ENCODE results near the gene SHROOM1. TPM values are rescaled to one million over a fixed set of nuclear protein-coding genes. Genes with fewer than 3 reads are reported as not detected.

The SHROOM1 gene
- total RNA-seq, 2 experiments from 2014 or later = 0.60 to 2.4 TPM

GRCh38 chr5:132790201-132790865, 40.1 kb downstream of the SHROOM1 start:
- H3K4me3 ChIP-seq (ENCODE audit: low read depth, low read length, poor library complexity, severe bottlenecking) = no peak overlapping the region
- TF ChIP-seq CTCF (conservative IDR thresholded peaks at IDR 0.05; ENCODE audit: low read length) (no peak), EZH2phosphoT487 (IDR thresholded peaks at IDR 0.05; ENCODE audit: borderline replicate concordance, low read depth, low read length) (no peak)
- CTCF ChIA-PET (ENCODE audit: unreplicated experiment) = interaction anchor here (0.6 kb wide), 1 partner anchor 435 kb away, joined by 3 read pairs; no protein-coding TSS in a partner anchor
- H3K36me3 ChIP-seq (ENCODE audit: insufficient read depth, low read length) = no peaks in the 10 kb centered on the region
- DNase-seq (ENCODE audit: low spot score) = no peak
- H2AFZ ChIP-seq (ENCODE audit: low read length) = no peak overlapping the region
- H3K4me2 ChIP-seq (ENCODE audit: low read length) = no peak overlapping the region
- H3K27ac ChIP-seq (ENCODE audit: low read depth, low read length, poor library complexity, severe bottlenecking) = no peak overlapping the region
- POLR2A ChIA-PET = interaction anchor here (0.6 to 1.0 kb wide), 3 partner anchors 9 to 253 kb away, joined by 3 to 6 read pairs (median 3); no protein-coding TSS in a partner anchor
- no peaks in the 10 kb centered on the region for H4K20me1 ChIP-seq (ENCODE audit: insufficient read depth, low read length)
- no peaks in the 10 kb centered on the region for H3K79me2 ChIP-seq (ENCODE audit: insufficient read depth, low read depth, low read length)
- H3K4me1 ChIP-seq (ENCODE audit: insufficient read depth, low read length, poor library complexity, severe bottlenecking) = no peaks in the 10 kb centered on the region
- no peaks in the 10 kb centered on the region for H3K9me3 ChIP-seq (ENCODE audit: low read length)
- BruUV-seq (replicated peaks) = no TSS peak
- intact Hi-C loops (cut with micrococcal nuclease; ENCODE audit: unreplicated experiment) = no loop called here
- no peaks in the 10 kb centered on the region for H3K9me2 ChIP-seq (ENCODE audit: insufficient read depth, low read length)

GRCh38 chr5:132788990-132789886, 41.2 kb downstream of the SHROOM1 start:
- ChIA-PET CTCF (ENCODE audit: unreplicated experiment) (no interaction called here), POLR2A (no interaction called here)
- no peak for DNase-seq (ENCODE audit: low spot score)
- intact Hi-C loops (cut with micrococcal nuclease; ENCODE audit: unreplicated experiment) = no loop called here
- Histone ChIP-seq H3K4me1 (ENCODE audit: insufficient read depth, low read length, poor library complexity, severe bottlenecking) (no peaks in the 10 kb centered on the region), H3K27ac (ENCODE audit: low read depth, low read length, poor library complexity, severe bottlenecking) (no peak overlapping the region), H3K4me3 (ENCODE audit: low read depth, low read length, poor library complexity, severe bottlenecking) (no peak overlapping the region), H3K36me3 (ENCODE audit: insufficient read depth, low read length) (no peaks in the 10 kb centered on the region), H4K20me1 (ENCODE audit: insufficient read depth, low read length) (no peaks in the 10 kb centered on the region), H3K9me3 (ENCODE audit: low read length) (no peaks in the 10 kb centered on the region), H3K4me2 (ENCODE audit: low read length) (no peak overlapping the region), H3K9me2 (ENCODE audit: insufficient read depth, low read length) (no peaks in the 10 kb centered on the region), H2AFZ (ENCODE audit: low read length) (no peak overlapping the region), H3K79me2 (ENCODE audit: insufficient read depth, low read depth, low read length) (no peaks in the 10 kb centered on the region)
- no TSS peak for BruUV-seq (replicated peaks)
- TF ChIP-seq CTCF (conservative IDR thresholded peaks at IDR 0.05; ENCODE audit: low read length) (no peak), EZH2phosphoT487 (IDR thresholded peaks at IDR 0.05; ENCODE audit: borderline replicate concordance, low read depth, low read length) (no peak)
